ENCODE measurements around the gene AUH. TPM values are rescaled to one million over a fixed set of nuclear protein-coding genes. Genes with fewer than 3 reads are reported as not detected.

The AUH gene
- total RNA-seq, 1 donor from 2014 or later = 9.8 TPM

DNA sequence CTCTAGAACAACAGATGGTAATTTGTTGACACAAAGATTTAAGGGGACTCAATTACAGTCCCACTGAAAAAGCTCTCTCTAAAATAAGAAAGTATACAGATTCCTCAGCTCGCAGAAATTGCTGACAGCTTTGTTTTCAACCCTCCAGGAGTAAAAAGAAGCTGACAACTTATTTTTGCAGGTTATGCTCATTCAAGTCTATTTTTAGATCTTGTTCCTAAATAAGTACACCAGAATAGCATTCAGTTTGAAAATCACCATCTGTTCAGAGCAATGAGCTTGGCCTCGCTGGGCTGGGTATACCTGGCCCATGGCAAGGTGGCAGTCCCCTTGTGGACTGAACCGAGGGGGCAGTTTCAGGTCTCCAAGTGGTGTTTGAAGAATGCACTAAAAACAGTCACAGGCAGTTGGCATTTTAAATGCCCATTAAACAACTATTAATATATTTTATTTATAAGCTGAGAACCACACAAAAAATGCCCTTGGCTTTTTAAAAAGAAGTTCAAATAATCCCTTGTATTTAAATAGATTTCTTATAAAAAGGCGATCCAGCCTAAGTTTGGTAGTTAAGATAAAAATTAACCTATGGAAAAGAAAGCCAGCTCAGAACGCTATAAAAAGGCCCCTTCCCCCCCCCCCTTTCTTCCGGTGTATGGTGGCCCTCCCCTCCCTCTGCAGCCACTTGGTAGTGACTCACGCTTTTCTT lies 169.2 kb downstream of the AUH start:
- Mint-ChIP-seq H3K36me3 (ENCODE audit: low read depth, unreplicated experiment) (no peaks in the 10 kb centered on the region), H3K27me3 (ENCODE audit: low read depth, unreplicated experiment) (peaks cover 6% of the 10 kb centered on the region), H3K9me3 (ENCODE audit: unreplicated experiment) (no peaks in the 10 kb centered on the region), H3K4me1 (ENCODE audit: low read depth, unreplicated experiment) (peaks cover 13% of the 10 kb centered on the region), H3K27ac (ENCODE audit: unreplicated experiment) (peak overlapping the region; percentile 97), H3K4me3 (ENCODE audit: unreplicated experiment) (peak overlapping the region; percentile 77)
- Histone ChIP-seq H3K79me2 (ENCODE audit: insufficient read depth, low read length) (no peaks in the 10 kb centered on the region), H3K9me3 (ENCODE audit: insufficient read depth, low read depth, low read length) (no peaks in the 10 kb centered on the region), H3K4me1 (ENCODE audit: insufficient read depth, low read length) (peaks cover 25% of the 10 kb centered on the region), H4K20me1 (ENCODE audit: insufficient read depth, low read length) (no peaks in the 10 kb centered on the region), H3K27ac (ENCODE audit: low read depth, low read length) (peak overlapping the region; percentile 100), H2AFZ (ENCODE audit: low read depth, low read length) (peak overlapping the region; percentile 14), H3K4me2 (ENCODE audit: low read length) (peak overlapping the region; percentile 94), H3K36me3 (ENCODE audit: insufficient read depth, low read length) (no peaks in the 10 kb centered on the region), H3K9ac (ENCODE audit: low read length) (peak overlapping the region; percentile 98), H3K27me3 (ENCODE audit: insufficient read depth, low read length) (no peaks in the 10 kb centered on the region), H3K4me3 (ENCODE audit: insufficient read depth, low read depth, low read length) (peak overlapping the region; percentile 35)
- no peak for TF ChIP-seq EZH2 (IDR thresholded peaks at IDR 0.05; ENCODE audit: insufficient read depth, low read length)
- TF ChIP-seq, protein P1, sequence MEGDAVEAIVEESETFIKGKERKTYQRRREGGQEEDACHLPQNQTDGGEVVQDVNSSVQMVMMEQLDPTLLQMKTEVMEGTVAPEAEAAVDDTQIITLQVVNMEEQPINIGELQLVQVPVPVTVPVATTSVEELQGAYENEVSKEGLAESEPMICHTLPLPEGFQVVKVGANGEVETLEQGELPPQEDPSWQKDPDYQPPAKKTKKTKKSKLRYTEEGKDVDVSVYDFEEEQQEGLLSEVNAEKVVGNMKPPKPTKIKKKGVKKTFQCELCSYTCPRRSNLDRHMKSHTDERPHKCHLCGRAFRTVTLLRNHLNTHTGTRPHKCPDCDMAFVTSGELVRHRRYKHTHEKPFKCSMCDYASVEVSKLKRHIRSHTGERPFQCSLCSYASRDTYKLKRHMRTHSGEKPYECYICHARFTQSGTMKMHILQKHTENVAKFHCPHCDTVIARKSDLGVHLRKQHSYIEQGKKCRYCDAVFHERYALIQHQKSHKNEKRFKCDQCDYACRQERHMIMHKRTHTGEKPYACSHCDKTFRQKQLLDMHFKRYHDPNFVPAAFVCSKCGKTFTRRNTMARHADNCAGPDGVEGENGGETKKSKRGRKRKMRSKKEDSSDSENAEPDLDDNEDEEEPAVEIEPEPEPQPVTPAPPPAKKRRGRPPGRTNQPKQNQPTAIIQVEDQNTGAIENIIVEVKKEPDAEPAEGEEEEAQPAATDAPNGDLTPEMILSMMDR (IDR thresholded peaks at IDR 0.05; ENCODE audit: insufficient read depth, low read depth, low read length) = no peak
- FAIRE-seq = no peak
- DNase-seq (ENCODE audit: low read depth) = peak; percentile 26

GRCh38 chr9:91191411-91192380 lies 170.0 kb downstream of the AUH start:
- Mint-ChIP-seq H3K9me3 (ENCODE audit: unreplicated experiment) (peaks cover 3% of the 10 kb centered on the region), H3K27ac (ENCODE audit: unreplicated experiment) (peak overlapping the region; percentile 97), H3K27me3 (ENCODE audit: low read depth, unreplicated experiment) (peaks cover 6% of the 10 kb centered on the region), H3K36me3 (ENCODE audit: low read depth, unreplicated experiment) (no peaks in the 10 kb centered on the region), H3K4me1 (ENCODE audit: low read depth, unreplicated experiment) (peaks cover 16% of the 10 kb centered on the region), H3K4me3 (ENCODE audit: unreplicated experiment) (peak overlapping the region; percentile 66)
- Histone ChIP-seq H3K36me3 (ENCODE audit: insufficient read depth, low read length) (no peaks in the 10 kb centered on the region), H2AFZ (ENCODE audit: low read depth, low read length) (peak overlapping the region; percentile 14), H3K27ac (ENCODE audit: low read depth, low read length) (peak overlapping the region; percentile 90), H3K9ac (ENCODE audit: low read length) (peak overlapping the region; percentile 75), H3K4me2 (ENCODE audit: low read length) (peak overlapping the region; percentile 94), H3K4me3 (ENCODE audit: insufficient read depth, low read depth, low read length) (no peak overlapping the region), H3K4me1 (ENCODE audit: insufficient read depth, low read length) (peaks cover 33% of the 10 kb centered on the region), H4K20me1 (ENCODE audit: insufficient read depth, low read length) (no peaks in the 10 kb centered on the region), H3K79me2 (ENCODE audit: insufficient read depth, low read length) (no peaks in the 10 kb centered on the region), H3K9me3 (ENCODE audit: insufficient read depth, low read depth, low read length) (no peaks in the 10 kb centered on the region), H3K27me3 (ENCODE audit: insufficient read depth, low read length) (no peaks in the 10 kb centered on the region)
- no peak for DNase-seq (ENCODE audit: low read depth)
- TF ChIP-seq, protein P1 (IDR thresholded peaks at IDR 0.05; ENCODE audit: insufficient read depth, low read depth, low read length) = no peak
- TF ChIP-seq EZH2 (IDR thresholded peaks at IDR 0.05; ENCODE audit: insufficient read depth, low read length) = no peak
- no peak for FAIRE-seq
